HG03095 (cell line): ENCODE measurements around the gene WFIKKN2.
"Not testable (repeated sequence)": the region's sequence is repeated elsewhere in the genome, so short reads cannot be mapped to it uniquely, and the experiment has no call there.

Source experiments
- ATAC-seq: cut with Tn5 transposase; IDR thresholded peaks from one replicate; pipeline ENCODE4 v1.9.1; 2021; ENCODE audit warnings: moderate library complexity; ENCODE audit not compliant: unreplicated experiment

The WFIKKN2 gene

DNA sequence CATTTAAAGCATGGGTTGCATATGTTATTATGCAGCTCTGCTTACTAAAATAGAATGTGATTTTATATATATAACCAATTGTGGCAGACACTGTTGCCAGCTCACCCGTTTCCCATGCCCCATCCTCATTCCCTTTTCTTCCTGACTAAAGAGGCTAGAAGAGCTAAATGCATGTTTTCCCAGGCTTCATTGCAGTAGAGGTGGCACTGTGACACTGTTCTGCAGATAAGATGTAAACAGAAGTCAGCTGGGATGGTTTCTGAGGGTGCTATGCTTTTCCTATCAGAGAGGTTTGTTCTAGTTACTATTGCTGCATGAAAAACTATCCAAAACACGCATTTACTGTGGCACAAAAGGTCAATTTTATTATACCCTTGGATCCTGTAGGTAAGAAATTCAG, 36.5 kb downstream of the WFIKKN2 start:
- ATAC-seq, result no peak

- ATAC-seq, result no peak
Measured at GRCh38 chr17:50872710-50873424, 37.5 kb downstream of the WFIKKN2 start.

GRCh38 chr17:50875074-50875473, 39.7 kb downstream of the WFIKKN2 start:
- ATAC-seq, result no peak

GRCh38 chr17:50877042-50877441, 41.7 kb downstream of the WFIKKN2 start:
- ATAC-seq, result not testable (repeated sequence)

- ATAC-seq, result no peak
Measured at GRCh38 chr17:50877838-50878237, 42.5 kb downstream of the WFIKKN2 start.

DNA sequence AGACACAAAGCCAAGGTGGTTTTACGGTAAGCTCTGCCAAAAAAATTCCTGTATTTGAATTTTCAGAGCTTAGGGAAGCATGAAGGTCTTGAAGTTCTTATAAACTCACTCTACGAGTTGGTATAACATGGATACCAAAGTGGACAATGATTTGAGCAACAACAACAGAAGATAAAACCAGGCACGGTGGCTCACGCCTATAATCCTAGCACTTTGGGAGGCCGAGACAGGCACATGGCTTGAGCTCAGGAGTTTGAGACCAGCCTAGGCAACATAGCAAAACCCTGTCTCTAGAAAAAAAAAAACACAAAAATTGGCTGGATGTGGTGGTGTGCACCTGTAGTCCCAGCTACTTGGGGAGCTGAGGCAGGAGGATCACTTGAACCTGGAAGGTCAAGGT, 43.7 kb downstream of the WFIKKN2 start:
- ATAC-seq, result no peak

DNA sequence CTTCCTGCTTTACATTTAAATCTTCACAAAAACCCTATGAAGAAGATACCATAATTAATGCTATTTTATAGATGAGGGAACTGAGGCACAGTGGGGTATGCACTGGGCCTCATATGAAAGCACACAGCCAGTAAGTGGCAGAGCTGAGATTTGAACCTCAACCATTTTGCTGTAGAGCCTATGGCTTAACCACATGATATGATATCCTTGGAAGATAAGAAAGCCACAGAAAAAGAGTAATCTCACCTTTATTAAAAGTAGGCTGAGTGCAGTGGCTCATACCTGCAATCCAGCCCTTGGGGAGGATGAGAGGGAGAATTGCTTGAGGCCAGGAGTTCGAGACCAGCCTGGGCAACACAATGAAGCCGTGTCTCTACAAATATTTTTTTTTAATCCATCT, 45.8 kb downstream of the WFIKKN2 start:
- ATAC-seq, result no peak

GRCh38 chr17:50882851-50883250, 47.5 kb downstream of the WFIKKN2 start:
- no peak for ATAC-seq

- ATAC-seq, result no peak
Measured at GRCh38 chr17:50883850-50884438, 48.6 kb downstream of the WFIKKN2 start.

DNA sequence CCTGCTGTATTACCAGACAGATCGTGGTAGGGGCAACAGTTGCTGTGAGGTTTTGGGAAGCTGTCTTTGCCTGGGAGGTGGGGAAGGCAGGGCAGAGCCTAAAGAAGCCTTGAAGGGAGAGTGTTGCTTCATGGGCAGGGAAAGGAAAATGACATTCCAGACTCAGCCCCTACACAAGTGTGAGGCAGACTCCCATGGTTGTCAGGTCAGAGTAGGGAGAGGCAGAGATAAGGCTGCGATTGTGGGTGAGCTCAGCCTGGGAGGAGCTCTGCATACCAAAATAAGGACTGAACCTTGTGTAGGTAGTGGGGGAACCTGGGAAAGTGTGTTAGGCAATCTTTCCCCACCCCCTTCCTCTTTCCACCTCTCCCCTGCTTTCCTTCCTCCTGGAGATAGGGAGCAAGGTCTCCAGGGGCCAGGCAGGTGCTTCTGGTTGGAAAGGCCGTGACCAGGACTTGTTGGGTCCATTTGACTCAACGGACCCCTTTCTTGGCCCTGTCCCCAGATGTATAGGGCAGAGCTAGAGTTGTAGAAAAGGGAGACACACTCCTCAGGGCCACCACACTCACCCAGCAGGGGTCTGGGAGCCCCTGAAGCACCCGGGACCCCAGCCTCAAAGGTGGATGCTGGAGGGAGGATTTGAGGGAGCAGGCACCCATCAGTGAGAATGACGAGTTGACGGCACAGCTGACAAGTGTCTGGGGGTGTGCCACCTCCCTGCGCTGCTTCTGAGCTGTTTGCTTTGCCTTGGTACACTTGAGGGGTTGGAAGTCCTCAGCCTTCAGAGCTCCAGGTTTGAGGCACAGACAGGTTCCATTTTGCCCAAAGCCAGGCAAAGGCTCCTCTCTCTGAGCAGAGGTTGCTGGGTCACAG, 49.3 kb downstream of the WFIKKN2 start:
- ATAC-seq, result no peak

DNA sequence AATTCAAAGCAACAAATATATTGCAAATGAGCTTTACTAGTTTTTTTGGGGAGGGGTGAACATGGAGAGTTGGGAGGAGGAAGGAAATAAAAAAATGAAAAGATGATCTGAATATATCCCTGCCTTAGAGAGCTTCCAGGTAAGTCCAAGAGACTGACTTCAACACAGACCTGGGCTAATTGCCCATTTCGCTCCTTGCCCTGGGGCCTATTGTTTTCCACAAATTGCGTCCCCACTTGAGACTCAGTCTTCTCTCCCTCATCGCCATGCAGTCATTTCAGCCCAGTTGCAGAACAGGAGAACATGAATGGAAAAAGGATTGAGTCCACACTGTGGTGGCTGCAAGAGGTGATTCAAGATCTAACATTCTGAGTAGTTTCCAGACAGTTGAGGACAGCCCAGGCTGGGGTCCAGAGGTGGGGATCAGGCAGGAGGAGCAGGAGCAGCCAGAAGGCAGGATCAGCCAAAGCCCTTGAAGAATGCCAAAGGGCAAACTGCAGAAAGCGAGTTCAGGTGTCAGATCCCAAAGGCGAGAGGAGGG, 52.4 kb downstream of the WFIKKN2 start:
- ATAC-seq, result no peak

DNA sequence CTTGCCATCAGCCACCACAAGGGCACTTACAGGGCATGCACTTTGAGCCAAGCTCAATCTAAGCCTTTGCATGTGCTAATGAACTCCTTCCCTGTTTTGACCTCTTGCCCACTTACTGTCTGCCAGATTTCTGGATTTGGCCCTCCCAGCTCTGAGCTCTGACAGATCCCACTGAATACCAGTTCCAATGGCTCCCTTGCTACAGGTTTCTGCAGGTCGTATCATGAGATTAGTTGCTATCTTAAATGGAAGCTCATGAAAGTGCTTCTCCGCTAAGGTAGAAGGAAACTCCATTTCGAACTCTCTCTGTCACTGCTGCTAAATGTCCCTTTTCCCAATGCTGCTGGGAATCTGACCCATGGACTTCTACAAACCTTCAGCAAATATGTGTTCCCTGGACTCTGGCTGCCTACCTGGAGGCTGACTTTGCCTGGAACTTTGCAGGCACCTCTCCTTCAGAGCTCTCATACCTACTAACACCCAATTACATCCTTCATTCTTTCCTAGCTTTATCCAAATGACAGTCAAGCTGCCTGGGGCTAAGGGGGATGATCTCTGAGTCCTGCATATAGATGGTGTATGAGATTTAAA, 54.2 kb downstream of the WFIKKN2 start:
- no peak for ATAC-seq

GRCh38 chr17:50890675-50891516, 55.5 kb downstream of the WFIKKN2 start:
- no peak for ATAC-seq

GRCh38 chr17:50891577-50891989, 56.2 kb downstream of the WFIKKN2 start:
- no peak for ATAC-seq
